GM06990 (cell line): ENCODE measurements around the gene KCNAB3.

Source experiments
- DNase-seq: peaks from one replicate; pipeline ENCODE4 v3.0.0-alpha.2; 2011; ENCODE audit not compliant: insufficient read length; ENCODE audit errors: extremely low read depth
- H3K27me3 ChIP-seq: replicated peaks from 2 replicates; pipeline ENCODE4 v1.6.0; 2011; ENCODE audit warnings: low read length; ENCODE audit not compliant: control insufficient read depth, insufficient read depth
- H3K36me3 ChIP-seq: 2 replicates; pipeline ENCODE4 v1.5.1; 2011; ENCODE audit warnings: low read length; ENCODE audit not compliant: control insufficient read depth, insufficient read depth
- H3K4me3 ChIP-seq: replicated peaks from 2 replicates; pipeline ENCODE4 v1.5.1; 2011; ENCODE audit warnings: low read depth, mild to moderate bottlenecking, control low read depth, low read length
- TF ChIP-seq, protein P1 (sequence below): IDR thresholded peaks from 2 replicates; pipeline ENCODE4 v1.5.1; 2011; ENCODE audit warnings: low read length, control low read depth, mild to moderate bottlenecking, inconsistent platforms; ENCODE audit not compliant: insufficient read depth, poor library complexity, severe bottlenecking

KCNAB3 gene

DNA sequence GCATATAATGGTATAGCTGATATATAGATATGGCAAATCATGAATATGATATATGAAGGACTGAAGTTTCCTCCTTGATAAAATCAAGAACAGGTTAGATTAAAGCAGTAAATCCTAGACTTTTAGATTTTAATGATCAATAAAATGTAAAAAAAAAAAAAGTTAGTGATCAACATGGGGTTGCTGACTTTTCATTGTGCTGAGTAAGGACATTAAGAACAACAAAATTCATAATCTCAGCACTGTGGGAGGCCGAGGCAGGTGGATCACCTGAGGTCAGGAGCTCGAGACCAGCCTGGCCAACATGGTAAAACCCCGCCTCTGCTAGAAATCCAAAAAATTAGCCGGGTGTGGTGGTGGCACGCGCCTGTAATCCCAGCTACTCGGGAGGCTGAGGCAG is 51.4 kb downstream of the KCNAB3 start:
- Histone ChIP-seq H3K27me3 (no peaks in the 10 kb centered on the region), H3K4me3 (no peak overlapping the region), H3K36me3 (peaks cover 7% of the 10 kb centered on the region)
- DNase-seq: no peak
- TF ChIP-seq, protein P1, sequence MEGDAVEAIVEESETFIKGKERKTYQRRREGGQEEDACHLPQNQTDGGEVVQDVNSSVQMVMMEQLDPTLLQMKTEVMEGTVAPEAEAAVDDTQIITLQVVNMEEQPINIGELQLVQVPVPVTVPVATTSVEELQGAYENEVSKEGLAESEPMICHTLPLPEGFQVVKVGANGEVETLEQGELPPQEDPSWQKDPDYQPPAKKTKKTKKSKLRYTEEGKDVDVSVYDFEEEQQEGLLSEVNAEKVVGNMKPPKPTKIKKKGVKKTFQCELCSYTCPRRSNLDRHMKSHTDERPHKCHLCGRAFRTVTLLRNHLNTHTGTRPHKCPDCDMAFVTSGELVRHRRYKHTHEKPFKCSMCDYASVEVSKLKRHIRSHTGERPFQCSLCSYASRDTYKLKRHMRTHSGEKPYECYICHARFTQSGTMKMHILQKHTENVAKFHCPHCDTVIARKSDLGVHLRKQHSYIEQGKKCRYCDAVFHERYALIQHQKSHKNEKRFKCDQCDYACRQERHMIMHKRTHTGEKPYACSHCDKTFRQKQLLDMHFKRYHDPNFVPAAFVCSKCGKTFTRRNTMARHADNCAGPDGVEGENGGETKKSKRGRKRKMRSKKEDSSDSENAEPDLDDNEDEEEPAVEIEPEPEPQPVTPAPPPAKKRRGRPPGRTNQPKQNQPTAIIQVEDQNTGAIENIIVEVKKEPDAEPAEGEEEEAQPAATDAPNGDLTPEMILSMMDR: no peak

DNA sequence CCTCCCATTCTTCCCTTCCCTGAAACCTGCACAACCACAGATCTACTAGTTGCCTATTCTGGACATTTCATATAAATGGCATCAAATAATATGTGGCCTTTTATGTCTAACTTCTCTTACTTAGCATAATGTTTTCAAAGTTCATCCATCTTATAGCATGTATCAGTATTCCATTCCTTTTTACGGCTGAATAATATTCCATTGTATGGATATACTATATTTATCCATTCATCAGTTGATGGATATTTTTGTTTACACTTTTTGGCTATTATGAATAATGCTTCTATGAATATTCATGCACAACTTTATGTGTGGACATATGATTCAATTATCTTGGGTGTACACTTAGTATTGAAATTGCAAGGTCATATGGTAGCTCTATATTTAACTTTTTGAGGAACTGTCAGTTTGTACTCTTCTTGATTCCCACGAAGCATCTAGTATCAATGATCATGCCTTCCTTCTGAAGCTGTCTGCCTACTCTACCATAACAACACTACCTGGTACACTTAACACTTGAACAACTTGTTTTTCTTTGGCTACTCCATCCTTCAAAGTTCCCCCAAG is 53.8 kb downstream of the KCNAB3 start:
- Histone ChIP-seq H3K36me3 (peaks cover 2% of the 10 kb centered on the region; the same call in 1 of the 2 replicates), H3K4me3 (no peak overlapping the region), H3K27me3 (no peaks in the 10 kb centered on the region)
- DNase-seq: no peak
- TF ChIP-seq, protein P1: no peak

DNA sequence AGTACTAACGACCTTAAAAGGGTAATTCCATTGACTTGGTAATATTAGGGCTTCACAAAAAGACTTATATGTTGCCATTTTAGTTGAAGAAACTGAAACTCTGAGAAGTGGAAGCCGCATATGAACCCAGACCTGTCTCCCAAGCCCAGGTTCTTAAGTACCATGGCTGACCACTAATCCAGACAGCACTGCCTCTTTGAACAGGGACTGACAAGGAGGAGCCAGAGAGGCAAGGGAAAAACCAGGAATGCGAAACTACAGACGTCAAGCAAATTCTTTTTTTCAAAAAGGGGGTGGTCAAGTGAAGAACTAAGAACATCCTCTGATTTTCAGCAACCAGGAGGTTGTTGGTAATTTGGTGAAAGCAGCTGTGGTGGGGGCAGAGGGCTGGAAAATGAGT is 56.6 kb downstream of the KCNAB3 start:
- DNase-seq: no peak
- Histone ChIP-seq H3K4me3 (no peak overlapping the region), H3K27me3 (no peaks in the 10 kb centered on the region), H3K36me3 (no peaks in the 10 kb centered on the region; the same call in 1 of the 2 replicates)
- TF ChIP-seq, protein P1: no peak
